Stomach (tissue), 9 donors: ENCODE results near the gene EXOC4. TPM values are rescaled to one million over a fixed set of nuclear protein-coding genes. Genes with fewer than 3 reads are reported as not detected.

ENCODE experiments used
- DNase-seq, 2 donors: peaks; one replicate each; pipeline versions ENCODE4 v3.0.0 to v3.0.0-alpha.2; 2013 to 2019
- H3K27ac ChIP-seq, 5 donors: fragments of 200-600 bp in 4 of 5; sonication (generic) in 4 of 5; one replicate each; pipeline ENCODE4 v1.5.1; 2013 to 2019; ENCODE audit warnings: mild to moderate bottlenecking in 1 of 5, moderate library complexity in 1 of 5
- H3K27me3 ChIP-seq, 3 donors: fragments of 200-600 bp; sonication (generic); one replicate each; pipeline ENCODE4 v1.5.1; 2017 to 2019; ENCODE audit warnings: mixed run types in 1 of 3
- H3K36me3 ChIP-seq, 4 donors: fragments of 200-600 bp; sonication (generic); 1 replicate in 3 of 4; 2 replicates in 1 of 4; pipeline ENCODE4 v1.5.1; 2016 to 2019
- H3K4me1 ChIP-seq, 4 donors: fragments of 200-600 bp; sonication (generic); one replicate each; pipeline ENCODE4 v1.5.1; 2016 to 2019
- H3K4me3 ChIP-seq, 4 donors: fragments of 200-600 bp; sonication (generic) in 3 of 4; one replicate each; pipeline ENCODE4 v1.5.1; 2016 to 2019; ENCODE audit warnings: mild to moderate bottlenecking in 1 of 4
- H3K9me3 ChIP-seq, 4 donors: fragments of 200-600 bp; sonication (generic); one replicate each; pipeline ENCODE4 v1.5.1; 2016 to 2019
- EP300 ChIP-seq: sonication (generic); formaldehyde crosslinking; IDR thresholded peaks from one replicate; pipeline ENCODE4 v1.6.1; 2017; ENCODE audit warnings: antibody characterized with exemption
- POLR2A ChIP-seq, 4 donors: fragments of 450-650 bp; IDR thresholded peaks; one replicate each; pipeline ENCODE4 v1.6.1; 2016; ENCODE audit warnings: antibody characterized with exemption in 4 of 4, control low read depth in 2 of 4, mild to moderate bottlenecking in 1 of 4, moderate library complexity in 1 of 4
- POLR2AphosphoS5 ChIP-seq, 3 donors: sonication (generic); formaldehyde crosslinking; IDR thresholded peaks; one replicate each; pipeline ENCODE4 v1.6.1; 2016; ENCODE audit warnings: antibody characterized with exemption in 3 of 3
- WGBS, 5 donors: extraction: QIAGEN DNeasy Blood & Tissue Kit in 3 of 5; methylation state at CpG; one replicate each; pipeline versions ENCODE4 v1.1.5 to v1.1.7; 2013 to 2018; 5-methylcytosine and 5-hydroxymethylcytosine counted together
- intact Hi-C: fragments of 100-400 bp; cut with DNase I; formaldehyde crosslinking; loops from one replicate; pipeline ENCODE4 v1.15.1; 2023; ENCODE audit warnings: low total_unique reads
- polyA plus RNA-seq, 3 donors: library from polyadenylated mRNA; stranded (reverse); fragments of 200-250 nt; gene quantifications; one replicate each; pipeline ENCODE4 v1.2.3, GENCODE V29; 2013
- total RNA-seq, 5 donors: library from RNA; depleted of rRNA; stranded (reverse); fragments of >200 nt; gene quantifications; one replicate each; pipeline versions ENCODE4 v1.1.0 to v1.2.3, GENCODE V29; 2014 to 2016
- TF ChIP-seq, protein P1 (sequence below), 7 experiments: fragments of 450-650 bp in 4 of 7; fragments of 200-600 bp in 3 of 7; sonication (generic) in 3 of 7; IDR thresholded peaks; one replicate each; pipeline ENCODE4 v1.5.1; 2016 to 2019; ENCODE audit warnings: antibody characterized with exemption in 7 of 7, control low read depth in 2 of 7, mild to moderate bottlenecking in 1 of 7
- donor health status: healthy with polysubstance abuse.
- donor health status: Bipolar disorder and iron deficiency.
- donor health status: healthy.

Gene EXOC4
- total and polyA plus RNA-seq, 8 donors, result 14.1 to 339 (median 61.1) TPM

DNA sequence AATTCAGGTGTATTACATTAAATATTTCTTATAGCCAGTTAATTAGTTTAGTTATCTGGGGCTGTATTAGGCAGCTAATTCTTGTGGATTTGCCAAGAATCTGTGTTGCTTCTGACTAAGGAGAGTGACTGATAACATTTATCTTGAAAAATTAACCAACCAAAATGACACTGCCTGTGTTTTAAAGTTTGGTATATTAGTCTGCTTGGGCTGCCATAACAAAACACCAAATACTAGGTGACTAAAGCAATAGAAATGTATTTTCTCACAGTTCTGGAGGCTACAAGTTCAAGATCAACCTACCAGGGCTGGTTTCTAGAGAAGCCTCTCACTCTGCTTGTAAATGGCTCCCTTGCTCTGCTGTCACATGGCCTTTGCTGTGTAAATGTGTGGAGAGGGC is 12.9 kb downstream of the EXOC4 start:
- Histone ChIP-seq H3K27ac (no peak overlapping the region), H3K27me3 (no peaks in the 10 kb centered on the region), H3K4me3 (no peak overlapping the region), H3K4me1 (peaks cover 0 to 34% (median 19%) of the 10 kb centered on the region in 4 donors), H3K9me3 (no peaks in the 10 kb centered on the region), H3K36me3 (no peaks in the 10 kb centered on the region)
- TF ChIP-seq POLR2AphosphoS5 (IDR thresholded peaks at IDR 0.05) (no peak), EP300 (no peak), POLR2A (IDR thresholded peaks at IDR 0.05) (no peak)
- TF ChIP-seq, protein P1, sequence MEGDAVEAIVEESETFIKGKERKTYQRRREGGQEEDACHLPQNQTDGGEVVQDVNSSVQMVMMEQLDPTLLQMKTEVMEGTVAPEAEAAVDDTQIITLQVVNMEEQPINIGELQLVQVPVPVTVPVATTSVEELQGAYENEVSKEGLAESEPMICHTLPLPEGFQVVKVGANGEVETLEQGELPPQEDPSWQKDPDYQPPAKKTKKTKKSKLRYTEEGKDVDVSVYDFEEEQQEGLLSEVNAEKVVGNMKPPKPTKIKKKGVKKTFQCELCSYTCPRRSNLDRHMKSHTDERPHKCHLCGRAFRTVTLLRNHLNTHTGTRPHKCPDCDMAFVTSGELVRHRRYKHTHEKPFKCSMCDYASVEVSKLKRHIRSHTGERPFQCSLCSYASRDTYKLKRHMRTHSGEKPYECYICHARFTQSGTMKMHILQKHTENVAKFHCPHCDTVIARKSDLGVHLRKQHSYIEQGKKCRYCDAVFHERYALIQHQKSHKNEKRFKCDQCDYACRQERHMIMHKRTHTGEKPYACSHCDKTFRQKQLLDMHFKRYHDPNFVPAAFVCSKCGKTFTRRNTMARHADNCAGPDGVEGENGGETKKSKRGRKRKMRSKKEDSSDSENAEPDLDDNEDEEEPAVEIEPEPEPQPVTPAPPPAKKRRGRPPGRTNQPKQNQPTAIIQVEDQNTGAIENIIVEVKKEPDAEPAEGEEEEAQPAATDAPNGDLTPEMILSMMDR (IDR thresholded peaks at IDR 0.05), result no peak
- intact Hi-C loops, result no loop called here
- no peak for DNase-seq

DNA sequence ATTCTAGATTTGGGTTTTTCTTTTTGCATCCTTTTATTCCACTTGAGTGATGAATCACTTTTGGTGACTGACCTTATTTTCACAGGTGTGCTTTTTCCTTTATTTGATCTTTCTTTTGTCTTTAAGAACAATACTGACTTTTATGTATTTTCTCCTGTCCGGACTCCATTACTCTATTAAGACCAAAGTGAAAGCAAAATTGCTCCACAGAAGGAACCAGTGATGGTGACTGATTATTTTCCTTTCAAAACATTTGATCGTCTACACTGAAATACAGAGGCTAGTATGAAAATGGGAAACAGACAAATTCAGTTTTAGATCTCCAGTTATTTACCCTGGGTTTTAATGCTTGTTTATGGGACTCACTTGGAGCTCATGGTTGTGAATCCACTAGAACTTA is 15.5 kb downstream of the EXOC4 start:
- Histone ChIP-seq H3K4me1 (peaks cover 0 to 44% (median 19%) of the 10 kb centered on the region in 4 donors), H3K27me3 (no peaks in the 10 kb centered on the region), H3K9me3 (no peaks in the 10 kb centered on the region), H3K4me3 (no peak overlapping the region), H3K36me3 (no peaks in the 10 kb centered on the region), H3K27ac (peak overlapping the region in 1 of 5 donors; percentile 22)
- TF ChIP-seq EP300, result no peak
- TF ChIP-seq, protein P1 (IDR thresholded peaks at IDR 0.05), result no peak
- intact Hi-C loops, result no loop called here
- WGBS, 5 donors, result 37 to 56% (median 48%) methylated on average over 2 of the region's 2 CpGs
- DNase-seq, result no peak

DNA sequence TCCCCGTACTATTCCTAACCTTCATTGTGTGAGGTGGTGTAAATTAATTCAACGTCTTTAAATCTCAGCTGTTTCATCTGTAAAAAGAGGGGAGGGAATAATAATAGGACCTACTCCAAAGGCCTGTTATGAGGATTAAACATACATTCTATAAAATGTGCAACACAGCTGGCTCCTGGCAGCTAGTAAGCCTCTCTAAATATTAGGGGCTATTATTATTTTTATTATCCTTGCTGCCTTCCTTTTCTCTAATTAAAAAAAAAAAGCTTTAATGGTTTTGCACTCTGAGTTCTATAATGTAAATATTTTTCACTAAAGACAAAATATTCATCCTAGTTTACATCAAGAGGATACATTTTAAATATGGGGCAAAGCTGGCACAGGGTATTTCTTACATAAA is 19.5 kb downstream of the EXOC4 start:
- no peaks in the 10 kb centered on the region for H3K9me3 ChIP-seq
- H3K27me3 ChIP-seq, result no peaks in the 10 kb centered on the region
- H3K4me1 ChIP-seq, result peaks cover 0 to 34% (median 14%) of the 10 kb centered on the region in 4 donors
- intact Hi-C loops, result no loop called here
- H3K4me3 ChIP-seq, result no peak overlapping the region
- no peak overlapping the region for H3K27ac ChIP-seq
- no peak for DNase-seq
- H3K36me3 ChIP-seq, result peaks cover 17 to 27% (median 25%) of the 10 kb centered on the region in 4 donors
- TF ChIP-seq POLR2AphosphoS5 (IDR thresholded peaks at IDR 0.05), result no peak
- TF ChIP-seq EP300, result no peak
- 78 to 90% (median 85%) methylated on average over 2 of the region's 2 CpGs for WGBS, 5 donors

DNA sequence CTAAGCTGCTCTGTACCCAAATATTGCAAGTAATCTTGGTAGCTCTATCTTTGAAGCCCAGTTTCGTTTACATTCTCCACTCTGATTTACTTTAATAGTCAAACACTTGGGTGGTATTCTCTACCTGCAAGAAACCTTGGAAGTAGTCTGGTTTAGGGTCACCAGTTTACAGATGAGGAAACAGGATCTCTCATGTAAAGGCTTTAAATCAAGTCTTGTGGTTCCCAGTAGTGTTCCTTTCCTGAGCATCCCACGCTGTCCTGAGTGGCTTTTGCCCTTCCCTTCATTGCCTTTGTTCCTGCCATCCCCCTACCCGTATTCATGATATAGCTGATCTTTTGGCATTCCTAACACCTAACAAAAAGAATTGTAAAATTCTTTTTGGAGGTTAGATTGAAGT is 20.3 kb downstream of the EXOC4 start:
- Histone ChIP-seq H3K4me1 (peaks cover 0 to 28% (median 9%) of the 10 kb centered on the region in 4 donors), H3K27ac (no peak overlapping the region), H3K36me3 (peaks cover 19 to 35% (median 34%) of the 10 kb centered on the region in 4 donors), H3K4me3 (no peak overlapping the region), H3K9me3 (no peaks in the 10 kb centered on the region), H3K27me3 (no peaks in the 10 kb centered on the region)
- intact Hi-C loops, result no loop called here
- DNase-seq, result no peak
- TF ChIP-seq POLR2AphosphoS5 (IDR thresholded peaks at IDR 0.05) (no peak), POLR2A (IDR thresholded peaks at IDR 0.05) (no peak), EP300 (no peak)
- TF ChIP-seq, protein P1 (IDR thresholded peaks at IDR 0.05), result no peak
- 75 to 84% (median 81%) methylated on average over 3 of the region's 3 CpGs for WGBS, 5 donors

DNA sequence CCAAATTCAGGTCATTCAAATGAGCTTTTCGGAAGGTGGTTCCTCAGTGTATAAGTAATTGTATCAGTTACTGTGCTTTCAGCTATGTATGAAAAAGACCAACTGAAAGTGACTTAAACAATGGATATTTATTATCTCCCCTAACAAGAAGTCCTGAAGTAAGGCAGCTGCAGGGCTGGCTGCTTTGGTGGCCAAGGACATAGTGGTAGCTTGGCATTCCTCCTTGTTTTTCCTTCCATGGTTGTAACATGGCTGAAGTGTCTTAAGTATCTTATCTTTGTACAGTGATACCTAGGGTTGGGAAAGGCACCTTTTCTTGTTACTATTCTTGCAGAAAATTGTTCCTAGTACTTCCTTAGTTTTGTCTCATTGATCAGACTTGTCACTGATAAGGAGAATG is 21.4 kb downstream of the EXOC4 start:
- H3K27ac ChIP-seq, result no peak overlapping the region
- H3K9me3 ChIP-seq, result no peaks in the 10 kb centered on the region
- no peaks in the 10 kb centered on the region for H3K27me3 ChIP-seq
- peaks cover 19 to 41% (median 39%) of the 10 kb centered on the region in 4 donors for H3K36me3 ChIP-seq
- 95 to 100% (median 100%) methylated on average over 1 of the region's 1 CpG for WGBS, 5 donors
- H3K4me1 ChIP-seq, result peaks cover 0 to 17% (median 4%) of the 10 kb centered on the region in 4 donors
- intact Hi-C loops, result no loop called here
- DNase-seq, result no peak
- no peak overlapping the region for H3K4me3 ChIP-seq
- TF ChIP-seq EP300, result no peak
- TF ChIP-seq POLR2A (IDR thresholded peaks at IDR 0.05), result no peak
- TF ChIP-seq POLR2AphosphoS5 (IDR thresholded peaks at IDR 0.05), result no peak
- TF ChIP-seq, protein P1 (IDR thresholded peaks at IDR 0.05), result no peak
